GM21737 (cell line): ENCODE data around the gene GNS.
"Not testable (repeated sequence)": the region's sequence is repeated elsewhere in the genome, so short reads cannot be mapped to it uniquely, and the experiment has no call there.

Source experiments
- ATAC-seq: cut with Tn5 transposase; IDR thresholded peaks from one replicate; pipeline ENCODE4 v1.9.1; 2021; ENCODE audit warnings: mild to moderate bottlenecking, moderate library complexity; ENCODE audit not compliant: unreplicated experiment

Gene GNS

GRCh38 chr12:64699504-64700115 is 59.6 kb downstream of the GNS start:
- no peak for ATAC-seq

GRCh38 chr12:64696080-64696741 is 63.0 kb downstream of the GNS start:
- ATAC-seq, result no peak

DNA sequence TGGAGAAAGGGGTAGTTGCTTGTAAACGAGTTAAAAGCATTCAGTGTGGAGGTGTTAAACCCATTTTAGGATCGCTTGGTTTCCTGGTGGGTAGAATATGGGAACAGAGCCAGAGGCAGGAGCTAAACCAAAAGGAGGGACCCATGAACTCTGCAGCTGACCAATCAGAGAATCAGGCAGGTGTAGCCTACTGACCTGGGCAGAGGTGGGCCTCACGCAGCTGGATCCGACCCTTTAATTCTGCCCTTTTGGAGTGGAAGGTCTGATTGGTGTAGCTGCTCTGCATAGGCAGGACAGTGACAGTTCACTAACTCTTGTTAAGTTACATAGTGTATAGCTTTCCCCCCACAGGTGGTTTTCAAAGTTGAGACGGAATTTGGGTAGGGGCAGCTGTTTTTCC is 63.7 kb downstream of the GNS start:
- ATAC-seq, result no peak

- no peak for ATAC-seq
These were observed 64.8 kb downstream of the GNS start for GRCh38 chr12:64694130-64695040.

DNA sequence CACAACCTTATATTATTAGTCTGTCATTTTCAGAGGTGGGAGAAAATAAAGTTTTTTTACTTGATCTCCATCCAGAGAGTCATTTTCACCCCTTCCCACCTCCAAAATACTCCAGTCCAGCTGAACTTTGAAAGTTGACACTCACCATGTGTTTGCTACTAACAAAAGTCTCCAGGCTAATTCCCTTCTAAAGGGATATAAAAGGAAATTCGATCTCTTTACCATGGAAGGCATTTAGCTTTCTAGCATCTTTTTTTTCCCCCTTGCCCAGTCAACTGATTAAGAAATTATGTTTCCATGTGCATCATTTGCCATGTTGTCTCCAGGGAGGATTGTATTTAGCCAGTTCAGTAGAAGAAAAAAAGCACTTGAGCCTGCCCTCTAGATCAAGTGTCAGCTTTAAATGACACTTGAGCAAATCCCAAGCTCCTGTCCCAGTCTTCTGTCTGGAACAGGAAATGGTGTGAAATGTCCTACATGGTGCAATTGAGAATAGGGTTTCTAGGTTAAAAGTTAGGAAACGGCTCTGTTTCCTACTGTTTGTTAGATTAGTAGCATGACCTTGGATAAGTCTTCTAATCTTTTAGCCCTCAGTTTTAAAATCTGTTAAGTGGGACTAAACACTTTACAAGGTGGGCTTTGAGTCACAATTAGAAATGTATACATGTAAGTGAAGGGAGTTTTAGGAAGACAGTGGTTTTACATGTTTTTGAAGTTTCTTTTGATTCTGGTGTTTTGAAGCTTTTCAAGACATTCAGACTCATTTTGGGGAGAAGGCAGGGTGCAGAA is 67.2 kb downstream of the GNS start:
- ATAC-seq, result no peak

DNA sequence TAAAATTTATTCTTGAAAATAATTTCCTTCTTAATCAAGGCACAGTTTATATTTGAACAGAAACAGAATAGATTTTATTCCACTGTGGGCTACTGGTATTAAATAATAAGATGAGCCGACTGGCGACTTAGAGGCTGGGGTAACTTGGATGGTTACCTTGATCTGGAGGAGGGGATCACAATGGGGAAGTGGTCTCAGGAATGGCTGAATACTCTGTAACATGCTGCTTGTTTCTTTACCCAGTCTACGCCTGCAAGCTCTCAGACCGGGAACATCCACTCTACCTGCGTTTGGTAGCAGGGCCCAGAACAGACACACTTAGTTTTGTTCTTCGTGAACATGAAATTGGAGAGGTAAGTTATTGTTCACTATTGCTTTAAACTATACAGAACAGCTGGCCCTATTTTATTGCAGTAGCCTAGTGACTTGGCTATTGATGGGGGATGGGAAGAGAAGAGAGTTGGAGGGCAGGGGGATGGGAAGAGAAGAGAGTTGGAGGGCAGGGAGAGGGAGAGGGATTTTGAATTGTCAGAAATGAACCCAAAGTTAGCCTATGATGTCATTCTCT is 67.9 kb downstream of the GNS start:
- ATAC-seq, result no peak

DNA sequence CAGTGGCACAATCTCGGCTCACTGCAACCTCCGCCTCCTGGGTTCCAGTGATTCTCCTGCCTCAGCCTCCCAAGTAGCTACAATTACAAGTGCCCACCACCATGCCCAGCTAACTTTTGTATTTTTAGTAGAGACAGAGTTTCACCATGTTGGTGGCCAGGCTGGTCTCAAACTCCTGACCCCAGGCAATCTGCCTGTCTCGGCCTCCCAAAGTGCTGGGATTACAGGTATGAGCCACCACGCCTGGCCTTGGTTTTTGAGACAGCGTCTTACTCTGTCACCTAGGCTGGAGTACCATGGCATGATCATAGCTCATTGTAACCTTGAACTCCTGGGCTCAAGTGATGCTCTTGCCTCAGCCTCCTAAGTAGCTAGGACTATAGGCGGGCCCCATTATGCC is 69.0 kb downstream of the GNS start:
- not testable (repeated sequence) for ATAC-seq

DNA sequence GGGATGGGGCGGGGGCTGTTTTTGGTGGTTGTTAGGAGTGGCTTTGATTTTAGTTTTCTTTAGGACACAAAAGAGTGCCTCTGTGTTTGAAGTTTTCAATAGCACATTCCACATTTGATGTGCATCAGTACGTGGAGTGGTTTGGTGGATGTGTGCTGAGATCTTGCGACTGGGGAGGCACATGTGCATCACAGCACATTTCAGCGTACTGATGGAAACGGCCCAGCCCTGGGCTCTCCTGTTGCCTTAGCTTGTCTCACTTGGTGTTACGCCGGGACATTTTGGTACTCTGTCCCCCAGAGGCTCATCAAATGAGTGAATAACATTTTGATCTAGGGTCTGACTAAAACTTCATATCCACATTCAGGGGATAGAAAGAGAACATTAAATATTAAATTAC is 70.5 kb downstream of the GNS start:
- no peak for ATAC-seq

DNA sequence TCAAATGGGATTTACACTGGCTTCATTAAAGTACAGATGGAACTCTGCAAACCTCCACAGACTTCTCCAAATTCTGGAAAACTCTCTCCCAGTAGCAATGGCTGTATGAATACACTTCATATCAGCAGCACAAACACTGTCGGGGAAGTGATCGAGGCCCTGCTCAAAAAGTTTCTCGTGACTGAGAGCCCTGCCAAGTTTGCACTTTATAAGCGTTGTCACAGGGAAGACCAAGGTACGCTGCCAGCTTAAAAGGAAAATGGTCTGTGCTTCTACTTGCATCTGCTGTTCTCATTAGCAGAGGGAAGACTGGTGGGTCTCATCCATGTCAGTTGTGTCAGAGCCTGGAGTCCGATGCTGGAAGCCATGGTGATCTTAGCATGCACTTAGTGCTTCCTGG is 71.0 kb downstream of the GNS start:
- ATAC-seq, result no peak

DNA sequence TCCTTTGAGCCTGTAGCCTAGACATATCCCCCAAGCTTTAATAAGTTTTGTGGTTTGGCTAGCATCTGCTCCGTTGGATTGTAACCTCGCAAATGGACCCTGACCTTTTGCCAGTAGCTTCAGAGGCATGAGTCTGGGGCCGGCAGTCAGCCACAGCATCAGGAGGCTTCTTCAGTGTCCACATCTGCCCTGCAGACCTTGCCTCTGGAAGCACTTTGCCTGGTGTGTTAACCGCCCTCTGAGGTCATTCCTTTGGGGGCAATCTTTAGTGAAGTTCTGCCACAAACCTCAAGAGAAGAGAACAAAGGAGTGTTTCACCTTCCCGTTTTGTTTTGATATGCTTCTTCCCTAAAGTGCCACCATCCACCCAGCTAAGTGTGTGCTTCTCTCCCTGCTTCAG is 71.4 kb downstream of the GNS start:
- ATAC-seq, result no peak

GRCh38 chr12:64685605-64686004 is 73.6 kb downstream of the GNS start:
- no peak for ATAC-seq

GRCh38 chr12:64685050-64685449 is 74.2 kb downstream of the GNS start:
- ATAC-seq, result no peak

DNA sequence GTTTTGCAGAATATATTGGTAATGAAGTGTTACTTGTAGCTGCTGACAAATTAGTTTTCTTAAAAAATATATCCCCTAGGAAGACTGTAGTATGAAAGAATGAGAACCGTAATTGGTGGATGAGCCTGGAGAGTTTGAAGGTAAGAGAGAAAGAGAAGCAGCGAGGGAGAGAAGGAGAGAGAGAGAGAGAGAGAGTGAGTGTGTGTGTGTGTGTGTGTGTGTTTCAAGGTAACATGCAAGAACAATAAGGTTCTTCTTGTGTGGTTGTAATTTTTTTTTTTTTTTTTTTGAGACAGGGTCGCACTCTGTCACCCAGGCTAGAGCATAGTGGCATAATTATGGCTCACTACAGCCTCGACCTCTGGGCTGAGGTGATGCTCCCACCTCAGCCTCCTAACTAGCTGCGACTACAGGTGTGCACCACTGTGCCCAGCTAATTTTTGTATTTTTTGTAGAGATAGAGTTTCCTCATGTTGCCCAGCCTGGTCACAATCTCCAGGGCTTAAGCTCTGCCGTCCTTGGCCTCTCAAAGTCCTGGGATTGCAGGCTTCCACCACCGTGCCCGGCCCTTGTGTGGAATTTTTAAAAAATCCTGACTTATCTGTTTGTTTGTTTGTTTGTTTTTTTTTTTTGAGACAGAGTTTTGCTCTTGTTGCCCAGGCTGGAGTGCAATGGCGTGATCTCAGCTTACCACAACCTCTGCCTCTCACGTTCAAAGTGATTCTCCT is 75.2 kb downstream of the GNS start:
- ATAC-seq, result no peak

GRCh38 chr12:64682572-64683277 is 76.5 kb downstream of the GNS start:
- no peak for ATAC-seq

- ATAC-seq, result no peak
These were observed 77.8 kb downstream of the GNS start for GRCh38 chr12:64681200-64682052.

- no peak for ATAC-seq
These were observed 79.0 kb downstream of the GNS start for GRCh38 chr12:64680235-64680634.

DNA sequence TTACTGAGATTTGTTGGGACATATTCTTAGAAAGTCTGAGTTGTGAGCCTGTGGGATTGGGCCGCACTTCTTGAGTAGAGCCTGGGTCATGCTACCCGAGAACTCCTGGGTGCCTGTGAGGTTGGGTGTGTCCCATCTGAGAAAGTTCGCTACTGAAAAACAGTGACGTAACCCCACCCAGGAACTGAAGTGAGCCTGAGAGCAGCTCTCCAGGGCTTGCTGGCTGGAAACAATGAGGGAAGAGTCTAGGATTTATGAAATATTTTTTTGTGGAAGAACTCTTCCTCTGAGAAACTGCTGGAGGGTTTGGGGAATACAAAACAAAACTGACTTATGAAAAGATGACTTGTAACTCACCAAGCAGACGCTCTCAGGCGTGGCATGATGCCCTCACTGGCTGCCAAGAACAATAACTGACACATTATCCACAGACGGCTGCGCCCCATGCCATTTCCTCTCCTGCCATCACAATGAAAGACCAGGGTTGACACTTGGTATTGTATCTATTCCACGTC is 79.7 kb downstream of the GNS start:
- no peak for ATAC-seq

GRCh38 chr12:64678835-64679234 is 80.4 kb downstream of the GNS start:
- no peak for ATAC-seq
